ENCODE measurements around the gene NOL7. TPM values are rescaled to one million over a fixed set of nuclear protein-coding genes. Genes with fewer than 3 reads are reported as not detected.

NOL7 gene
- polyA plus RNA-seq, 3 donors, result 22.7 to 58.5 (median 56.9) TPM

- H3K36me3 Mint-ChIP-seq, result no peaks in the 10 kb centered on the region
- no peak overlapping the region for H3K4me3 Mint-ChIP-seq
- intact Hi-C loops (cut with micrococcal nuclease), result no loop called here
- Histone ChIP-seq H3K27me3 (ENCODE audit: control insufficient read depth in 2 of 2, insufficient read depth in 2 of 2, low read length in 2 of 2) (no peaks in the 10 kb centered on the region), H3K9ac (ENCODE audit: insufficient read depth, low read length, poor library complexity, severe bottlenecking) (no peak overlapping the region), H2AFZ (ENCODE audit: insufficient read depth, low read depth, low read length, poor library complexity, severe bottlenecking) (no peak overlapping the region), H3K9me3 (replicated peaks in 1 of 2; ENCODE audit: control insufficient read depth in 1 of 2, insufficient read depth in 1 of 2, low read length in 2 of 2) (no peaks in the 10 kb centered on the region), H4K20me1 (ENCODE audit: insufficient read depth, low read length) (no peaks in the 10 kb centered on the region), H3K4me3 (replicated peaks in 1 of 3; ENCODE audit: low read depth in 2 of 3, low read length in 3 of 3) (no peak overlapping the region), H3K4me1 (ENCODE audit: control insufficient read depth in 1 of 2, insufficient read depth in 2 of 2, low read length in 2 of 2) (peaks cover 9% of the 10 kb centered on the region in 2 donors), H3K27ac (ENCODE audit: low read depth in 1 of 2, low read length in 2 of 2) (no peak overlapping the region), H3K79me2 (ENCODE audit: insufficient read depth, low read length) (no peaks in the 10 kb centered on the region), H3K36me3 (replicated peaks in 1 of 2; ENCODE audit: control insufficient read depth in 1 of 2, insufficient read depth in 2 of 2, low read length in 2 of 2) (no peaks in the 10 kb centered on the region), H3K4me2 (replicated peaks; ENCODE audit: extremely low read depth, low read length, poor library complexity, severe bottlenecking) (no peak overlapping the region)
- H3K27ac Mint-ChIP-seq, result no peak overlapping the region
- H3K27me3 Mint-ChIP-seq (ENCODE audit: low read depth in 3 of 3), result peaks cover 4 to 6% (median 4%) of the 10 kb centered on the region in 3 donors
- 100% methylated on average over 1 of the region's 3 CpGs for WGBS (ENCODE audit: insufficient coverage)
- no peak for DNase-seq
- TF ChIP-seq, protein P1, sequence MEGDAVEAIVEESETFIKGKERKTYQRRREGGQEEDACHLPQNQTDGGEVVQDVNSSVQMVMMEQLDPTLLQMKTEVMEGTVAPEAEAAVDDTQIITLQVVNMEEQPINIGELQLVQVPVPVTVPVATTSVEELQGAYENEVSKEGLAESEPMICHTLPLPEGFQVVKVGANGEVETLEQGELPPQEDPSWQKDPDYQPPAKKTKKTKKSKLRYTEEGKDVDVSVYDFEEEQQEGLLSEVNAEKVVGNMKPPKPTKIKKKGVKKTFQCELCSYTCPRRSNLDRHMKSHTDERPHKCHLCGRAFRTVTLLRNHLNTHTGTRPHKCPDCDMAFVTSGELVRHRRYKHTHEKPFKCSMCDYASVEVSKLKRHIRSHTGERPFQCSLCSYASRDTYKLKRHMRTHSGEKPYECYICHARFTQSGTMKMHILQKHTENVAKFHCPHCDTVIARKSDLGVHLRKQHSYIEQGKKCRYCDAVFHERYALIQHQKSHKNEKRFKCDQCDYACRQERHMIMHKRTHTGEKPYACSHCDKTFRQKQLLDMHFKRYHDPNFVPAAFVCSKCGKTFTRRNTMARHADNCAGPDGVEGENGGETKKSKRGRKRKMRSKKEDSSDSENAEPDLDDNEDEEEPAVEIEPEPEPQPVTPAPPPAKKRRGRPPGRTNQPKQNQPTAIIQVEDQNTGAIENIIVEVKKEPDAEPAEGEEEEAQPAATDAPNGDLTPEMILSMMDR (IDR thresholded peaks at IDR 0.05), result no peak
- peaks cover 10% of the 10 kb centered on the region for H3K4me1 Mint-ChIP-seq
- peaks cover 0 to 4% (median 0%) of the 10 kb centered on the region in 7 donors for H3K9me3 Mint-ChIP-seq
Measured at GRCh38 chr6:13566500-13566899, 48.6 kb upstream of the NOL7 start.

GRCh38 chr6:13568970-13569369 lies 46.2 kb upstream of the NOL7 start:
- no peaks in the 10 kb centered on the region for H4K20me1 ChIP-seq (ENCODE audit: insufficient read depth, low read length)
- H3K9ac ChIP-seq (ENCODE audit: insufficient read depth, low read length, poor library complexity, severe bottlenecking), result no peak overlapping the region
- DNase-seq, result no peak
- no peak overlapping the region for H3K27ac ChIP-seq (ENCODE audit: low read depth in 1 of 2, low read length in 2 of 2)
- Mint-ChIP-seq H3K27me3 (ENCODE audit: low read depth in 3 of 3) (peaks cover 4 to 6% (median 4%) of the 10 kb centered on the region in 3 donors), H3K4me1 (peaks cover 8% of the 10 kb centered on the region), H3K27ac (no peak overlapping the region), H3K4me3 (no peak overlapping the region), H3K9me3 (peaks cover 0 to 4% (median 0%) of the 10 kb centered on the region in 7 donors), H3K36me3 (peaks cover 0 to 5% of the 10 kb centered on the region in 2 donors)
- intact Hi-C loops (cut with micrococcal nuclease), result no loop called here
- no peaks in the 10 kb centered on the region for H3K36me3 ChIP-seq (replicated peaks in 1 of 2; ENCODE audit: control insufficient read depth in 1 of 2, insufficient read depth in 2 of 2, low read length in 2 of 2)
- WGBS (ENCODE audit: insufficient coverage), result no CpG with 5 or more reads among the region's 5 CpGs
- peaks cover 6 to 7% of the 10 kb centered on the region in 2 donors for H3K4me1 ChIP-seq (ENCODE audit: control insufficient read depth in 1 of 2, insufficient read depth in 2 of 2, low read length in 2 of 2)
- no peaks in the 10 kb centered on the region for H3K79me2 ChIP-seq (ENCODE audit: insufficient read depth, low read length)
- H2AFZ ChIP-seq (ENCODE audit: insufficient read depth, low read depth, low read length, poor library complexity, severe bottlenecking), result no peak overlapping the region
- no peaks in the 10 kb centered on the region for H3K9me3 ChIP-seq (replicated peaks in 1 of 2; ENCODE audit: control insufficient read depth in 1 of 2, insufficient read depth in 1 of 2, low read length in 2 of 2)
- TF ChIP-seq, protein P1 (IDR thresholded peaks at IDR 0.05), result no peak
- no peak overlapping the region for H3K4me3 ChIP-seq (replicated peaks in 1 of 3; ENCODE audit: low read depth in 2 of 3, low read length in 3 of 3)
- no peak overlapping the region for H3K4me2 ChIP-seq (replicated peaks; ENCODE audit: extremely low read depth, low read length, poor library complexity, severe bottlenecking)
- H3K27me3 ChIP-seq (ENCODE audit: control insufficient read depth in 2 of 2, insufficient read depth in 2 of 2, low read length in 2 of 2), result no peaks in the 10 kb centered on the region

Measured in CD14-positive monocyte (primary cell).